Measurements from ENCODE around the gene PPFIBP1. TPM values are rescaled to one million over a fixed set of nuclear protein-coding genes. Genes with fewer than 3 reads are reported as not detected.

The PPFIBP1 gene
- total and polyA plus RNA-seq, 2 of the 13 experiments (the other 11 are each of a cell fraction or from before 2014, with no cell fraction given) = 16.2 to 21.8 TPM

GRCh38 chr12:27493260-27493940 lies 30.6 kb upstream of the PPFIBP1 start:
- no TSS peak for BruUV-seq (replicated peaks)
- no peaks in the 10 kb centered on the region; a peak in 1 of 5 replicates for H3K27me3 ChIP-seq (ENCODE audit: control insufficient read depth in 1 of 2, insufficient read depth in 2 of 2, low read length in 2 of 2)
- H3K9ac ChIP-seq (ENCODE audit: insufficient read depth, low read depth, low read length) = no peak overlapping the region
- no peak overlapping the region for H3K27ac ChIP-seq (ENCODE audit: extremely low read length, insufficient read depth, low read length)
- no peak overlapping the region for H2AFZ ChIP-seq (ENCODE audit: low read length)
- no peaks in the 10 kb centered on the region for H3K36me3 ChIP-seq (replicated peaks in 1 of 2; ENCODE audit: control insufficient read depth in 1 of 2, insufficient read depth in 2 of 2, low read length in 2 of 2)
- in situ Hi-C loops (cut with HindIII; ENCODE audit: extremely low pct_ligation_motif_present, low pct_unique_long_range_greater_than_20kb) (no loop called here), intact Hi-C loops (cut with micrococcal nuclease; ENCODE audit: unreplicated experiment) (no loop called here)
- FAIRE-seq = no peak
- no peak overlapping the region for H3K4me2 ChIP-seq (ENCODE audit: low read depth, low read length)
- H4K20me1 ChIP-seq (ENCODE audit: insufficient read depth, low read length) = no peaks in the 10 kb centered on the region
- H3K9me3 ChIP-seq (ENCODE audit: low read length) = no peaks in the 10 kb centered on the region
- TF ChIP-seq HOXA7 (CRISPR knock-in tag; IDR thresholded peaks at IDR 0.05) = no peak
- TF ChIP-seq ZKSCAN1 (IDR thresholded peaks at IDR 0.05; ENCODE audit: low read length) = no peak
- TF ChIP-seq ATF6 (CRISPR knock-in tag; conservative IDR thresholded peaks at IDR 0.05) = no peak
- TF ChIP-seq TCF7L2 (IDR thresholded peaks at IDR 0.05; ENCODE audit: low read depth, low read length) = no peak
- TF ChIP-seq ZNF770 (CRISPR knock-in tag; IDR thresholded peaks at IDR 0.05) = no peak
- no peak for TF ChIP-seq ZSCAN5A (CRISPR knock-in tag; IDR thresholded peaks at IDR 0.05; ENCODE audit: borderline replicate concordance)
- no peak for TF ChIP-seq SIN3A (IDR thresholded peaks at IDR 0.05; ENCODE audit: borderline replicate concordance, low read depth, low read length)
- TF ChIP-seq DNMT3B (CRISPR knock-in tag; conservative IDR thresholded peaks at IDR 0.05) = no peak
- no peak for TF ChIP-seq ZNF260 (CRISPR knock-in tag; IDR thresholded peaks at IDR 0.05; ENCODE audit: borderline replicate concordance, low read depth)
- TF ChIP-seq, protein P1, sequence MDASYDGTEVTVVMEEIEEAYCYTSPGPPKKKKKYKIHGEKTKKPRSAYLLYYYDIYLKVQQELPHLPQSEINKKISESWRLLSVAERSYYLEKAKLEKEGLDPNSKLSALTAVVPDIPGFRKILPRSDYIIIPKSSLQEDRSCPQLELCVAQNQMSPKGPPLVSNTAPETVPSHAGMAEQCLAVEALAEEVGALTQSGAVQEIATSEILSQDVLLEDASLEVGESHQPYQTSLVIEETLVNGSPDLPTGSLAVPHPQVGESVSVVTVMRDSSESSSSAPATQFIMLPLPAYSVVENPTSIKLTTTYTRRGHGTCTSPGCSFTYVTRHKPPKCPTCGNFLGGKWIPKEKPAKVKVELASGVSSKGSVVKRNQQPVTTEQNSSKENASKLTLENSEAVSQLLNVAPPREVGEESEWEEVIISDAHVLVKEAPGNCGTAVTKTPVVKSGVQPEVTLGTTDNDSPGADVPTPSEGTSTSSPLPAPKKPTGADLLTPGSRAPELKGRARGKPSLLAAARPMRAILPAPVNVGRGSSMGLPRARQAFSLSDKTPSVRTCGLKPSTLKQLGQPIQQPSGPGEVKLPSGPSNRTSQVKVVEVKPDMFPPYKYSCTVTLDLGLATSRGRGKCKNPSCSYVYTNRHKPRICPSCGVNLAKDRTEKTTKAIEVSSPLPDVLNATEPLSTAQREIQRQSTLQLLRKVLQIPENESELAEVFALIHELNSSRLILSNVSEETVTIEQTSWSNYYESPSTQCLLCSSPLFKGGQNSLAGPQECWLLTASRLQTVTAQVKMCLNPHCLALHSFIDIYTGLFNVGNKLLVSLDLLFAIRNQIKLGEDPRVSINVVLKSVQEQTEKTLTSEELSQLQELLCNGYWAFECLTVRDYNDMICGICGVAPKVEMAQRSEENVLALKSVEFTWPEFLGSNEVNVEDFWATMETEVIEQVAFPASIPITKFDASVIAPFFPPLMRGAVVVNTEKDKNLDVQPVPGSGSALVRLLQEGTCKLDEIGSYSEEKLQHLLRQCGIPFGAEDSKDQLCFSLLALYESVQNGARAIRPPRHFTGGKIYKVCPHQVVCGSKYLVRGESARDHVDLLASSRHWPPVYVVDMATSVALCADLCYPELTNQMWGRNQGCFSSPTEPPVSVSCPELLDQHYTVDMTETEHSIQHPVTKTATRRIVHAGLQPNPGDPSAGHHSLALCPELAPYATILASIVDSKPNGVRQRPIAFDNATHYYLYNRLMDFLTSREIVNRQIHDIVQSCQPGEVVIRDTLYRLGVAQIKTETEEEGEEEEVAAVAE (CRISPR knock-in tag; IDR thresholded peaks at IDR 0.05; ENCODE audit: borderline replicate concordance) = no peak
- CTCF ChIA-PET (ENCODE audit: low intra/inter-chr PET ratio, low total read pairs) = no interaction called here
- POLR2A ChIA-PET = no interaction called here
- peaks cover 4% of the 10 kb centered on the region; the same call in 1 of the 2 replicates for H3K4me1 ChIP-seq (ENCODE audit: insufficient read depth, low read length)
- no peaks in the 10 kb centered on the region for H3K79me2 ChIP-seq (ENCODE audit: insufficient read depth, low read length)
- no peak for ATAC-seq
- WGBS (ENCODE audit: low lambda C conversion rate) = 26% methylated on average over 6 of the region's 6 CpGs
- H3K4me3 ChIP-seq (replicated peaks in 1 of 3; ENCODE audit: insufficient read depth in 1 of 3, low read depth in 2 of 3, low read length in 3 of 3) = no peak overlapping the region
- no peak for DNase-seq (ENCODE audit: low spot score)
